K562 (cell line): Measurements from ENCODE around the gene MARS1. TPM values are rescaled to one million over a fixed set of nuclear protein-coding genes. Genes with fewer than 3 reads are reported as not detected.
A peak's percentile ranks its signal among the peaks of the same experiment; 100 is the strongest.

Experiments
- BCL6 ChIP-seq: fragments of 250-450 bp; sonication (Bioruptor Pico); IDR thresholded peaks from 2 replicates; pipeline ENCODE4 v1.4.0; 2020
- CBFA2T3 ChIP-seq: fragments of 450-650 bp; IDR thresholded peaks from 2 replicates; pipeline ENCODE4 v1.6.1; 2017
- CXXC5 ChIP-seq: fragments of 250-450 bp; sonication (Bioruptor Pico); IDR thresholded peaks from 2 replicates; pipeline ENCODE4 v1.8.0; 2022; ENCODE audit warnings: inconsistent platforms, mild to moderate bottlenecking, moderate library complexity
- DPF2 ChIP-seq: fragments of 450-650 bp; IDR thresholded peaks from 2 replicates; pipeline ENCODE4 v1.6.1; 2016
- EP400 ChIP-seq: fragments of 450-650 bp; IDR thresholded peaks from 2 replicates; pipeline ENCODE4 v1.6.1; 2017; ENCODE audit warnings: antibody characterized with exemption, mild to moderate bottlenecking, moderate library complexity
- HDAC2 ChIP-seq: fragments of 450-650 bp; IDR thresholded peaks from 2 replicates; pipeline ENCODE4 v1.6.1; 2016; ENCODE audit warnings: mild to moderate bottlenecking
- KDM4B ChIP-seq, 2 experiments: fragments of 450-650 bp in 1 of 2; sonication (generic) in 1 of 2; IDR thresholded peaks; 2 replicates each; pipeline ENCODE4 v1.6.1; 2016 to 2017; ENCODE audit warnings: borderline replicate concordance in 2 of 2, antibody characterized with exemption in 1 of 2, low read depth in 1 of 2, mild to moderate bottlenecking in 1 of 2
- KLF6 ChIP-seq: fragments of 250-450 bp; sonication (Bioruptor Pico); IDR thresholded peaks from 2 replicates; pipeline ENCODE4 v1.4.0; 2020; ENCODE audit warnings: mild to moderate bottlenecking, moderate library complexity, borderline replicate concordance
- NEUROD1 ChIP-seq: fragments of 150-350 bp; IDR thresholded peaks from 2 replicates; pipeline ENCODE4 v1.6.1; 2014; ENCODE audit warnings: borderline replicate concordance, low read length, low read depth; ENCODE audit not compliant: partially characterized antibody
- NR2C1 ChIP-seq, 2 experiments: fragments of 450-650 bp; IDR thresholded peaks; 2 replicates each; pipeline ENCODE4 v1.6.1; 2017; ENCODE audit warnings: mild to moderate bottlenecking in 2 of 2, antibody characterized with exemption in 1 of 2, inconsistent platforms in 1 of 2, missing compliant biosample characterization in 1 of 2, missing genetic modification characterization in 1 of 2
- POLR2H ChIP-seq: IDR thresholded peaks from 2 replicates; pipeline ENCODE4 v1.6.1; 2016; ENCODE audit warnings: missing genetic modification characterization, low read depth, mild to moderate bottlenecking, control low read depth, missing compliant biosample characterization, moderate library complexity
- RAD51 ChIP-seq: fragments of 450-650 bp; IDR thresholded peaks from 2 replicates; pipeline ENCODE4 v1.7.1; 2016; ENCODE audit warnings: low read depth, mild to moderate bottlenecking, borderline replicate concordance
- SIRT6 ChIP-seq: IDR thresholded peaks from one replicate; pipeline ENCODE4 v1.6.1; 2012; ENCODE audit warnings: low read depth, mild to moderate bottlenecking, control low read depth, inconsistent platforms, low read length, moderate library complexity
- SMARCA5 ChIP-seq: fragments of 450-650 bp; IDR thresholded peaks from 2 replicates; pipeline ENCODE4 v1.6.1; 2016
- SRF ChIP-seq, 2 experiments: fragments of 250-450, 450-650 bp in 1 of 2; sonication (Bioruptor Pico) in 1 of 2; sonication (generic) in 1 of 2; formaldehyde crosslinking; IDR thresholded peaks; 2 replicates each; pipeline versions ENCODE4 v1.5.0 to v1.5.1; 2020 to 2022; ENCODE audit warnings: mild to moderate bottlenecking in 1 of 2, missing genetic modification reagents in 1 of 2
- TAF7 ChIP-seq: fragments of 450-650 bp; IDR thresholded peaks from 2 replicates; pipeline ENCODE4 v1.6.1; 2016; ENCODE audit warnings: missing genetic modification characterization, missing compliant biosample characterization
- TBP ChIP-seq: optimal IDR thresholded peaks from 2 replicates; pipeline ENCODE3; 2011; ENCODE audit warnings: low read depth, low read length, improper control_type of control experiment
- TCF7L2 ChIP-seq: fragments of 150-350 bp; IDR thresholded peaks from 2 replicates; pipeline ENCODE4 v1.6.1; 2016; ENCODE audit warnings: low read depth, mild to moderate bottlenecking, low read length, moderate library complexity
- ZBTB17 ChIP-seq: fragments of 450-650 bp; formaldehyde crosslinking; IDR thresholded peaks from 2 replicates; pipeline ENCODE4 v1.4.0; 2020; ENCODE audit warnings: mild to moderate bottlenecking
- ZNF23 ChIP-seq: fragments of 250-450 bp; sonication (Bioruptor Pico); IDR thresholded peaks from 2 replicates; pipeline ENCODE4 v1.4.0; 2020; ENCODE audit warnings: mild to moderate bottlenecking
- ZNF408 ChIP-seq: fragments of 250-450 bp; sonication (Bioruptor Pico); IDR thresholded peaks from 2 replicates; pipeline ENCODE4 v1.4.0; 2020; ENCODE audit warnings: low read depth, mild to moderate bottlenecking, moderate library complexity
- ZNF431 ChIP-seq: sonication (generic); formaldehyde crosslinking; IDR thresholded peaks from 2 replicates; pipeline ENCODE4 v1.8.0; 2022; ENCODE audit warnings: mild to moderate bottlenecking, missing genetic modification reagents
- ZNF644 ChIP-seq: fragments of 200-800 bp; sonication (Bioruptor generic); IDR thresholded peaks from 2 replicates; pipeline ENCODE4 v1.6.1; 2016; ENCODE audit warnings: low read depth, missing genetic modification characterization, missing compliant biosample characterization
- ZNF668 ChIP-seq: fragments of 250-450 bp; sonication (Bioruptor Pico); IDR thresholded peaks from 2 replicates; pipeline ENCODE4 v1.8.0; 2022; ENCODE audit warnings: mild to moderate bottlenecking, inconsistent platforms
- polyA plus RNA-seq, 8 experiments: library from polyadenylated mRNA; depleted of rRNA in 4 of 8; stranded (reverse) in 5 of 8; unstranded in 3 of 8; fragments of >200 nt; fragmentation: Nextera tagmentation in 2 of 8; fragmentation: Illumina TruSeq in 1 of 8; extraction: Ambion mirVana in 2 of 8; extraction: Trizol in 1 of 8; gene quantifications; 2 replicates each; pipeline versions ENCODE4 v1.2.1 to v1.2.3, GENCODE V29; 2011 to 2014; ENCODE audit warnings: inconsistent platforms in 1 of 8, missing spikeins in 1 of 8
- total RNA-seq, 7 experiments: library from RNA; depleted of rRNA in 6 of 7; stranded (reverse); fragments of >200 nt in 6 of 7; fragmentation: Illumina TruSeq in 2 of 7; extraction: Trizol in 2 of 7; gene quantifications; 2 replicates each; pipeline versions ENCODE4 v1.2.1 to v1.2.3, GENCODE V29; 2011 to 2021; ENCODE audit warnings: low replicate concordance in 1 of 7
- TF ChIP-seq, protein P1 (sequence below): fragments of 450-650 bp; IDR thresholded peaks from 2 replicates; pipeline ENCODE4 v1.6.1; 2016
- TF ChIP-seq, protein P2 (sequence below): sonication (generic); formaldehyde crosslinking; IDR thresholded peaks from 2 replicates; pipeline ENCODE4 v1.8.0; 2022; ENCODE audit warnings: missing genetic modification reagents, mild to moderate bottlenecking, borderline replicate concordance

Gene MARS1
- total and polyA plus RNA-seq, 9 of the 15 experiments (the other 6 are each of a cell fraction or from before 2014, with no cell fraction given), result 117 to 382 (median 220) TPM

DNA sequence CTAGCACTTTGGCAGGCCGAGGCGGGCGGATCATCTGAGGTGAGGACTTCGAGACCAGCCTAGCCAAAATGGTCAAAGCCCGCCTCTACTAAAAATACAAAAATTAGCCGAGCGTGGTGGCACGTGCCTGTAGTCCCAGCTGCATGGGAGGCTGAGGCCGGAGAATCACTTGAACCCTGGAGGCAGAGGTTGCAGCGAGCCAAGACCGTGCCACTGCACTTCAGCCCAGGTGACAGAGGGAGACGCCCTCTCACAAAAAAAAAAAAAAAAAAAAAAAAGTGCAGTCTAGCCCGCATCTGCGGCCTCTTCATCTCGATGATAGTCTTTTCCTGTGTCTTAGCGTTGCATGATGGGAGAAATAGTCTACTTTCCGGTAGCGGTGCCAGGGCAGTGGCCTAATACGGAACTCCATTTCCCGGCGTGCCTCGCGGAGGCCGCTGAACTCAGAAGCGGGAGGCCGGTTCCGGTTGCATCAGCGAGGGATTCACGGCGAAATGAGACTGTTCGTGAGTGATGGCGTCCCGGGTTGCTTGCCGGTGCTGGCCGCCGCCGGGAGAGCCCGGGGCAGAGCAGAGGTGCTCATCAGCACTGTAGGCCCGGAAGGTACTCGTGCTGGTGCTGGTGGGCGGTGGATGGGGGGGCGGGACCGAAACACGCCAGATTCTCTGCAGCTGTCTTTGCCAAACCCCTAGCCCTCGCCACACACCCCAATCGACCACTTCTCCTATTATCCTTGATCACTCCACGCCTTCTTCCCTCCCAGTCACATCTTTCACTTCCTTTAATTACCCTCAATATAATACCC, at the start of gene MARS1 (continued):
- TF ChIP-seq SRF (CRISPR knock-in tag; IDR thresholded peaks at IDR 0.05) (peak in 1 of 2 experiments; percentile 72; a peak in 1 of 4 replicates), KLF6 (CRISPR knock-in tag) (peak; percentile 70; the same call in 1 of the 2 replicates), ZBTB17 (peak; percentile 46; the same call in 1 of the 2 replicates), HDAC2 (peak; percentile 62; the same call in 1 of the 2 replicates), NEUROD1 (peak; percentile 27), RAD51 (no peak), ZNF23 (no peak), TAF7 (tag) (peak; percentile 72), ZNF431 (CRISPR knock-in tag) (peak; percentile 46; the same call in 1 of the 2 replicates), CXXC5 (CRISPR knock-in tag) (peak; percentile 81), ZNF644 (tag) (peak; percentile 90), KDM4B (IDR thresholded peaks at IDR 0.05; ENCODE audit: borderline replicate concordance in 2 of 2, low read depth in 1 of 2) (peak in 1 of 2 experiments; percentile 78; a peak in 1 of 4 replicates), NR2C1 (IDR thresholded peaks at IDR 0.05) (peak; percentile 94), NR2C1 (tag; IDR thresholded peaks at IDR 0.05) (peak; percentile 97), SIRT6 (no peak), SMARCA5 (peak; percentile 51; the same call in 1 of the 2 replicates), TCF7L2 (no peak), POLR2H (tag) (peak; percentile 84), EP400 (peak; percentile 100), ZNF408 (CRISPR knock-in tag) (no peak), DPF2 (no peak), BCL6 (CRISPR knock-in tag) (no peak), CBFA2T3 (no peak), TBP (peak; percentile 75), ZNF668 (CRISPR knock-in tag) (no peak)
- TF ChIP-seq, protein P1, sequence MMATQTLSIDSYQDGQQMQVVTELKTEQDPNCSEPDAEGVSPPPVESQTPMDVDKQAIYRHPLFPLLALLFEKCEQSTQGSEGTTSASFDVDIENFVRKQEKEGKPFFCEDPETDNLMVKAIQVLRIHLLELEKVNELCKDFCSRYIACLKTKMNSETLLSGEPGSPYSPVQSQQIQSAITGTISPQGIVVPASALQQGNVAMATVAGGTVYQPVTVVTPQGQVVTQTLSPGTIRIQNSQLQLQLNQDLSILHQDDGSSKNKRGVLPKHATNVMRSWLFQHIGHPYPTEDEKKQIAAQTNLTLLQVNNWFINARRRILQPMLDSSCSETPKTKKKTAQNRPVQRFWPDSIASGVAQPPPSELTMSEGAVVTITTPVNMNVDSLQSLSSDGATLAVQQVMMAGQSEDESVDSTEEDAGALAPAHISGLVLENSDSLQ, result peak; percentile 54
- TF ChIP-seq, protein P2, sequence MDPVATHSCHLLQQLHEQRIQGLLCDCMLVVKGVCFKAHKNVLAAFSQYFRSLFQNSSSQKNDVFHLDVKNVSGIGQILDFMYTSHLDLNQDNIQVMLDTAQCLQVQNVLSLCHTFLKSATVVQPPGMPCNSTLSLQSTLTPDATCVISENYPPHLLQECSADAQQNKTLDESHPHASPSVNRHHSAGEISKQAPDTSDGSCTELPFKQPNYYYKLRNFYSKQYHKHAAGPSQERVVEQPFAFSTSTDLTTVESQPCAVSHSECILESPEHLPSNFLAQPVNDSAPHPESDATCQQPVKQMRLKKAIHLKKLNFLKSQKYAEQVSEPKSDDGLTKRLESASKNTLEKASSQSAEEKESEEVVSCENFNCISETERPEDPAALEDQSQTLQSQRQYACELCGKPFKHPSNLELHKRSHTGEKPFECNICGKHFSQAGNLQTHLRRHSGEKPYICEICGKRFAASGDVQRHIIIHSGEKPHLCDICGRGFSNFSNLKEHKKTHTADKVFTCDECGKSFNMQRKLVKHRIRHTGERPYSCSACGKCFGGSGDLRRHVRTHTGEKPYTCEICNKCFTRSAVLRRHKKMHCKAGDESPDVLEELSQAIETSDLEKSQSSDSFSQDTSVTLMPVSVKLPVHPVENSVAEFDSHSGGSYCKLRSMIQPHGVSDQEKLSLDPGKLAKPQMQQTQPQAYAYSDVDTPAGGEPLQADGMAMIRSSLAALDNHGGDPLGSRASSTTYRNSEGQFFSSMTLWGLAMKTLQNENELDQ (CRISPR knock-in tag), result 0 out of 2 replicates have a peak, but pooled peaks have one; percentile 89
